Measurements from ENCODE around the gene ST3GAL3. TPM values are rescaled to one million over a fixed set of nuclear protein-coding genes. Genes with fewer than 3 reads are reported as not detected.

ST3GAL3 gene
- total and polyA plus RNA-seq, 10 of the 15 experiments (the other 5 are each of a cell fraction or from before 2014, with no cell fraction given), result 1.2 to 19.3 (median 11.0) TPM

DNA sequence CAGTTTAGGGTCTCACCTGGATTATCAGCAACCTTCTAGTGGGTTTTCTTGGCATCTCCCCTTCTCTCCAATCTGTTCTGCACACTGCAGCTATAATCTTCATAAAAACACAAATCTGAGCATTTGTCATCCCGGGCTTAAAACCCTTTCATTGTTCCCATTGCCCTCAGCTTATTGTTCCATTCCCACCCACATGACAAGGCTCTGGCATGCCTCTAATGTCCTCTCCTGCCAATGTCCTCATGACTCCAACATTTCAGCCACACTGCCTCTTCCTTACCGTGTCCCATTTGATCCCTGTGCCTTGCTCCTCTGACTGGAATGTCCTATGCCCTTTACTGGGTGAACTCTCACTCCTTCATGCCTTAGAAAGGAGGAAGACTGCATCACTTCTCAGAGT, 255.0 kb downstream of the ST3GAL3 start (continued):
- TF ChIP-seq FOXK2 (IDR thresholded peaks at IDR 0.05), result no peak
- TF ChIP-seq, protein P1, sequence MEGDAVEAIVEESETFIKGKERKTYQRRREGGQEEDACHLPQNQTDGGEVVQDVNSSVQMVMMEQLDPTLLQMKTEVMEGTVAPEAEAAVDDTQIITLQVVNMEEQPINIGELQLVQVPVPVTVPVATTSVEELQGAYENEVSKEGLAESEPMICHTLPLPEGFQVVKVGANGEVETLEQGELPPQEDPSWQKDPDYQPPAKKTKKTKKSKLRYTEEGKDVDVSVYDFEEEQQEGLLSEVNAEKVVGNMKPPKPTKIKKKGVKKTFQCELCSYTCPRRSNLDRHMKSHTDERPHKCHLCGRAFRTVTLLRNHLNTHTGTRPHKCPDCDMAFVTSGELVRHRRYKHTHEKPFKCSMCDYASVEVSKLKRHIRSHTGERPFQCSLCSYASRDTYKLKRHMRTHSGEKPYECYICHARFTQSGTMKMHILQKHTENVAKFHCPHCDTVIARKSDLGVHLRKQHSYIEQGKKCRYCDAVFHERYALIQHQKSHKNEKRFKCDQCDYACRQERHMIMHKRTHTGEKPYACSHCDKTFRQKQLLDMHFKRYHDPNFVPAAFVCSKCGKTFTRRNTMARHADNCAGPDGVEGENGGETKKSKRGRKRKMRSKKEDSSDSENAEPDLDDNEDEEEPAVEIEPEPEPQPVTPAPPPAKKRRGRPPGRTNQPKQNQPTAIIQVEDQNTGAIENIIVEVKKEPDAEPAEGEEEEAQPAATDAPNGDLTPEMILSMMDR (IDR thresholded peaks at IDR 0.05 in 2 of 3, conservative IDR thresholded peaks at IDR 0.05 in 1 of 3; ENCODE audit: control insufficient read depth in 2 of 3, extremely low read depth in 1 of 3, insufficient read depth in 1 of 3, low read depth in 3 of 3, low read length in 3 of 3), result no peak
- no peak for TF ChIP-seq NR2C2 (IDR thresholded peaks at IDR 0.05; ENCODE audit: borderline replicate concordance, control insufficient read depth, insufficient read length, low read depth)
- no peak for TF ChIP-seq BCLAF1 (IDR thresholded peaks at IDR 0.05)
- TF ChIP-seq FOS (IDR thresholded peaks at IDR 0.05; ENCODE audit: borderline replicate concordance, extremely low read depth, insufficient read length), result no peak

GRCh38 chr1:43963006-43963405, 255.7 kb downstream of the ST3GAL3 start:
- ChIA-PET SMC1A (ENCODE audit: uncharacterized antibody, unreplicated experiment) (no interaction called here), RAD21 (ENCODE audit: unreplicated experiment) (no interaction called here), CTCF (no interaction called here), POLR2A (no interaction called here)
- Histone ChIP-seq H3K4me3 (no peak overlapping the region), H3K36me3 (ENCODE audit: control insufficient read depth in 2 of 2, insufficient read depth in 2 of 2, low read length in 1 of 2) (peaks cover 0 to 6% of the 10 kb centered on the region in 2 experiments; a peak in 1 of 4 replicates), H3K27ac (ENCODE audit: control insufficient read depth, insufficient read depth) (no peak overlapping the region), H3K27me3 (replicated peaks in 1 of 2; ENCODE audit: control insufficient read depth in 2 of 2, insufficient read depth in 2 of 2, low read length in 1 of 2) (no peaks in the 10 kb centered on the region), H3K9me3 (replicated peaks; ENCODE audit: control insufficient read depth, insufficient read depth, low read length) (no peaks in the 10 kb centered on the region), H4K20me1 (ENCODE audit: control insufficient read depth, insufficient read depth) (no peaks in the 10 kb centered on the region), H3K4me2 (ENCODE audit: control insufficient read depth, insufficient read depth) (no peak overlapping the region), H3K9ac (ENCODE audit: control insufficient read depth, insufficient read depth, low read length) (no peak overlapping the region), H2AFZ (ENCODE audit: control insufficient read depth, low read depth, low read length) (no peak overlapping the region), H3K4me1 (ENCODE audit: control insufficient read depth, insufficient read depth, low read length) (no peaks in the 10 kb centered on the region), H3K79me2 (ENCODE audit: control insufficient read depth, insufficient read depth, low read length) (no peaks in the 10 kb centered on the region)
- no peak for ATAC-seq
- in situ Hi-C loops (cut with MboI) (no loop called here), intact Hi-C loops (cut with micrococcal nuclease; ENCODE audit: unreplicated experiment) (no loop called here)
- DNase-seq (ENCODE audit: low read depth, low spot score), result no peak
- 96% methylated on average over 3 of the region's 3 CpGs for WGBS (ENCODE audit: insufficient coverage, insufficient replicate concordance, low lambda C conversion rate, missing lambda C conversion rate)
- FAIRE-seq, result no peak
- no TSS peak for BruUV-seq (replicated peaks)
- TF ChIP-seq POLR2AphosphoS5 (IDR thresholded peaks at IDR 0.05; ENCODE audit: low read length) (no peak), RELA (IDR thresholded peaks at IDR 0.05; ENCODE audit: borderline replicate concordance, partially characterized antibody) (no peak), PBX3 (IDR thresholded peaks at IDR 0.05; ENCODE audit: insufficient replicate concordance, low read depth, low read length) (no peak), SMARCA5 (IDR thresholded peaks at IDR 0.05) (no peak), SIN3A (IDR thresholded peaks at IDR 0.05; ENCODE audit: low read depth, low read length) (no peak)
- TF ChIP-seq, protein P2, sequence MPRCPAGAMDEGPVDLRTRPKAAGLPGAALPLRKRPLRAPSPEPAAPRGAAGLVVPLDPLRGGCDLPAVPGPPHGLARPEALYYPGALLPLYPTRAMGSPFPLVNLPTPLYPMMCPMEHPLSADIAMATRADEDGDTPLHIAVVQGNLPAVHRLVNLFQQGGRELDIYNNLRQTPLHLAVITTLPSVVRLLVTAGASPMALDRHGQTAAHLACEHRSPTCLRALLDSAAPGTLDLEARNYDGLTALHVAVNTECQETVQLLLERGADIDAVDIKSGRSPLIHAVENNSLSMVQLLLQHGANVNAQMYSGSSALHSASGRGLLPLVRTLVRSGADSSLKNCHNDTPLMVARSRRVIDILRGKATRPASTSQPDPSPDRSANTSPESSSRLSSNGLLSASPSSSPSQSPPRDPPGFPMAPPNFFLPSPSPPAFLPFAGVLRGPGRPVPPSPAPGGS (IDR thresholded peaks at IDR 0.05; ENCODE audit: borderline replicate concordance, insufficient read depth, low read depth, low read length, poor library complexity, severe bottlenecking), result no peak

Data from GM12878 (cell line).